Lung (tissue), 12 donors: ENCODE measurements around the gene BARX2. TPM values are rescaled to one million over a fixed set of nuclear protein-coding genes. Genes with fewer than 3 reads are reported as not detected.

Source experiments
- ATAC-seq: fragments of 200-7000 bp; cut with Tn5 transposase; one replicate; pipeline ENCODE4 v1.9.1; 2020; ENCODE audit warnings: moderate number of reproducible peaks; ENCODE audit not compliant: insufficient read depth, low FRiP score
- DNase-seq, 3 donors: peaks; one replicate each; pipeline ENCODE4 v3.0.0-alpha.2; 2013 to 2017
- H3K27ac ChIP-seq, 2 donors: one replicate each; pipeline ENCODE4 v1.5.1; 2013; ENCODE audit warnings: mild to moderate bottlenecking in 2 of 2, moderate library complexity in 2 of 2, control low read depth in 1 of 2, inconsistent platforms in 1 of 2, low read depth in 1 of 2, low read length in 1 of 2
- H3K27me3 ChIP-seq, 3 donors: one replicate each; pipeline ENCODE4 v1.5.1; 2013; ENCODE audit warnings: low read length in 2 of 3; ENCODE audit not compliant: control insufficient read depth in 3 of 3, insufficient read depth in 3 of 3
- H3K36me3 ChIP-seq, 4 donors: one replicate each; pipeline ENCODE4 v1.5.1; 2013; ENCODE audit warnings: low read length in 4 of 4, mild to moderate bottlenecking in 1 of 4, moderate library complexity in 1 of 4; ENCODE audit not compliant: control insufficient read depth in 4 of 4, insufficient read depth in 4 of 4
- H3K4me1 ChIP-seq, 5 donors: one replicate each; pipeline ENCODE4 v1.5.1; 2013; ENCODE audit warnings: low read length in 5 of 5, mild to moderate bottlenecking in 2 of 5, moderate library complexity in 1 of 5; ENCODE audit not compliant: control insufficient read depth in 5 of 5, insufficient read depth in 5 of 5
- H3K4me3 ChIP-seq: one replicate; pipeline ENCODE4 v1.5.1; 2013; ENCODE audit warnings: mild to moderate bottlenecking, control low read depth, moderate library complexity
- H3K9ac ChIP-seq, 2 donors: one replicate each; pipeline ENCODE4 v1.5.1; 2013; ENCODE audit warnings: low read length in 2 of 2, control low read depth in 1 of 2; ENCODE audit not compliant: insufficient read depth in 1 of 2
- H3K9me3 ChIP-seq, 4 donors: one replicate each; pipeline ENCODE4 v1.5.1; 2013; ENCODE audit warnings: low read length in 3 of 4, mild to moderate bottlenecking in 1 of 4, moderate library complexity in 1 of 4; ENCODE audit not compliant: control insufficient read depth in 4 of 4, insufficient read depth in 3 of 4
- CTCF ChIP-seq: IDR thresholded peaks from 2 replicates; pipeline ENCODE4 v1.5.1; 2012; ENCODE audit warnings: mild to moderate bottlenecking; ENCODE audit errors: control extremely low read depth, extremely low read depth
- WGBS, 2 donors: extraction: QIAGEN DNeasy Blood & Tissue Kit; methylation state at CpG; one replicate each; pipeline ENCODE4 v1.1.7; 2013; 5-methylcytosine and 5-hydroxymethylcytosine counted together
- polyA plus RNA-seq, 2 donors: library from polyadenylated mRNA; stranded (reverse); fragments of 200-250 nt; gene quantifications; one replicate each; pipeline ENCODE4 v1.2.1, GENCODE V29; 2013
- total RNA-seq, 2 donors: library from RNA; depleted of rRNA in 1 of 2; stranded (reverse); fragments of >200 nt in 1 of 2; gene quantifications; one replicate each; pipeline ENCODE4 v1.2.1, GENCODE V29; 2014 to 2021
- donor health status: control.
- donor health status: control.
- donor health status: Bipolar disorder and iron deficiency.
- donor health status: healthy.
- donor health status: DM: yes; HTN: yes; CAD: no.

The BARX2 gene
- total and polyA plus RNA-seq, 4 donors = 0.39 to 1.1 (median 0.75) TPM

- Histone ChIP-seq H3K9me3 (peaks cover 0 to 4% (median 0%) of the 10 kb centered on the region in 4 donors), H3K27me3 (peaks cover 2 to 51% (median 42%) of the 10 kb centered on the region in 3 donors), H3K27ac (no peak overlapping the region), H3K4me1 (peaks cover 0 to 5% (median 0%) of the 10 kb centered on the region in 5 donors), H3K36me3 (no peaks in the 10 kb centered on the region), H3K4me3 (no peak overlapping the region), H3K9ac (no peak overlapping the region)
- TF ChIP-seq CTCF = no peak
- 71 to 84% methylated on average over 2 of the region's 2 CpGs for whole genome bisulfite sequencing, 2 donors
- DNase-seq (no peak), ATAC-seq (no peak)
Observed at GRCh38 chr11:129380413-129380812, 4.8 kb downstream of the BARX2 start.

GRCh38 chr11:129382583-129382982 is 6.9 kb downstream of the BARX2 start:
- no peak overlapping the region for H3K27ac ChIP-seq
- 86 to 88% methylated on average over 7 of the region's 7 CpGs for WGBS, 2 donors
- no peak overlapping the region for H3K4me3 ChIP-seq
- no peak overlapping the region for H3K9ac ChIP-seq
- TF ChIP-seq CTCF = no peak
- no peaks in the 10 kb centered on the region for H3K4me1 ChIP-seq
- peaks cover 0 to 2% (median 0%) of the 10 kb centered on the region in 4 donors for H3K9me3 ChIP-seq
- ATAC-seq = no peak
- no peaks in the 10 kb centered on the region for H3K36me3 ChIP-seq
- peaks cover 0 to 34% (median 26%) of the 10 kb centered on the region in 3 donors for H3K27me3 ChIP-seq
- DNase-seq = no peak

GRCh38 chr11:129383060-129383459 is 7.4 kb downstream of the BARX2 start:
- DNase-seq (no peak), ATAC-seq (no peak)
- Histone ChIP-seq H3K27me3 (peaks cover 0 to 29% (median 22%) of the 10 kb centered on the region in 3 donors), H3K4me1 (no peaks in the 10 kb centered on the region), H3K9ac (no peak overlapping the region), H3K36me3 (no peaks in the 10 kb centered on the region), H3K9me3 (peaks cover 0 to 2% (median 0%) of the 10 kb centered on the region in 4 donors), H3K27ac (no peak overlapping the region), H3K4me3 (no peak overlapping the region)
- WGBS, 2 donors = 68 to 80% methylated on average over 3 of the region's 3 CpGs
- TF ChIP-seq CTCF = no peak

GRCh38 chr11:129383502-129383901 is 7.9 kb downstream of the BARX2 start:
- Histone ChIP-seq H3K9me3 (peaks cover 0 to 2% (median 0%) of the 10 kb centered on the region in 4 donors), H3K36me3 (no peaks in the 10 kb centered on the region), H3K9ac (no peak overlapping the region), H3K4me3 (no peak overlapping the region), H3K27me3 (peaks cover 0 to 24% (median 17%) of the 10 kb centered on the region in 3 donors), H3K4me1 (no peaks in the 10 kb centered on the region), H3K27ac (no peak overlapping the region)
- TF ChIP-seq CTCF = no peak
- WGBS, 2 donors = 87 to 88% methylated on average over 5 of the region's 5 CpGs
- ATAC-seq (no peak), DNase-seq (no peak)
